Endothelial cell of umbilical vein (primary cell): Measurements from ENCODE around the gene TFAM. TPM values are rescaled to one million over a fixed set of nuclear protein-coding genes. Genes with fewer than 3 reads are reported as not detected.

ENCODE experiments used
- BruUV-seq: library from RNA; stranded (reverse); fragments of 400-500 nt; replicated peaks from 2 replicates; lab custom pipeline; 2021; lab: Mats Ljungman, UMichigan
- CTCF ChIA-PET: fragments of 300-600, 350-600 bp; sonication (Branson Sonifier 250); formaldehyde crosslinking; loops from one replicate; lab custom pipeline; 2021; ENCODE audit warnings: antibody characterized with exemption, inconsistent platforms; lab: Charles Lee
- POLR2A ChIA-PET: fragments of 300-600, 350-600 bp; sonication (Branson Sonifier 250); formaldehyde crosslinking; loops from one replicate; lab custom pipeline; 2021; ENCODE audit warnings: antibody characterized with exemption, inconsistent platforms; lab: Charles Lee
- DNase-seq: peaks from one replicate; pipeline ENCODE4 v3.0.0-alpha.2; 2011; ENCODE audit warnings: low read depth, low spot score
- FAIRE-seq: peaks from 2 replicates; lab custom pipeline; 2011; peaks lifted over from hg19 to GRCh38; lab: Jason Lieb, UNC
- H2AFZ ChIP-seq: 2 replicates; pipeline ENCODE4 v1.6.0; 2012; ENCODE audit warnings: low read depth, low read length, control low read depth, inconsistent platforms
- H3K27ac ChIP-seq: 2 replicates; pipeline ENCODE4 v1.5.1; 2011; ENCODE audit warnings: low read depth, mild to moderate bottlenecking, control low read depth, low read length, moderate library complexity; ENCODE audit not compliant: insufficient read depth
- H3K27me3 ChIP-seq, 2 experiments: 2 replicates each; pipeline versions ENCODE4 v1.6.0 to v1.6.1; 2011; ENCODE audit warnings: low read length in 2 of 2, mixed read lengths in 1 of 2; ENCODE audit not compliant: control insufficient read depth in 2 of 2, insufficient read depth in 2 of 2
- H3K36me3 ChIP-seq, 2 experiments: 2 replicates in 1 of 2; 3 replicates in 1 of 2; pipeline ENCODE4 v1.5.1; 2011; ENCODE audit warnings: low read length in 2 of 2, mild to moderate bottlenecking in 1 of 2, moderate library complexity in 1 of 2; ENCODE audit not compliant: control insufficient read depth in 2 of 2, insufficient read depth in 2 of 2; ENCODE audit errors: extremely low read depth in 1 of 2
- H3K4me1 ChIP-seq: 3 replicates; pipeline ENCODE4 v1.5.1; 2011; ENCODE audit warnings: mild to moderate bottlenecking, low read length; ENCODE audit not compliant: control insufficient read depth, insufficient read depth; ENCODE audit errors: extremely low read depth
- H3K4me2 ChIP-seq: 2 replicates; pipeline ENCODE4 v1.6.1; 2011; ENCODE audit warnings: low read length, control low read depth, mixed read lengths; ENCODE audit not compliant: insufficient read depth
- H3K4me3 ChIP-seq, 3 experiments: fragments of 200-600 bp in 1 of 3; sonication (generic), shearing (Covaris generic) in 1 of 3; replicated peaks in 1 of 3; 2 replicates each; pipeline ENCODE4 v1.5.1; 2011 to 2016; ENCODE audit warnings: control low read depth in 3 of 3, low read length in 3 of 3, mild to moderate bottlenecking in 2 of 3, inconsistent platforms in 1 of 3, low read depth in 1 of 3, moderate library complexity in 1 of 3; ENCODE audit not compliant: insufficient read depth in 1 of 3
- H3K79me2 ChIP-seq: 2 replicates; pipeline ENCODE4 v1.6.0; 2012; ENCODE audit warnings: low read length, inconsistent platforms; ENCODE audit not compliant: control insufficient read depth, insufficient read depth
- H3K9ac ChIP-seq: replicated peaks from 2 replicates; pipeline ENCODE3; 2011; ENCODE audit warnings: low read length, control low read depth; ENCODE audit not compliant: insufficient read depth; ENCODE audit errors: extremely low read depth
- H3K9me1 ChIP-seq: replicated peaks from 3 replicates; pipeline ENCODE4 v1.6.0; 2011; ENCODE audit warnings: mild to moderate bottlenecking, low read length; ENCODE audit not compliant: control insufficient read depth, insufficient read depth; ENCODE audit errors: extremely low read depth
- H3K9me3 ChIP-seq: replicated peaks from 2 replicates; pipeline ENCODE4 v1.5.1; 2012; ENCODE audit warnings: low read length, inconsistent platforms; ENCODE audit not compliant: control insufficient read depth, insufficient read depth
- H4K20me1 ChIP-seq: replicated peaks from 2 replicates; pipeline ENCODE3; 2011; ENCODE audit warnings: mild to moderate bottlenecking, low read length; ENCODE audit not compliant: control insufficient read depth, insufficient read depth; ENCODE audit errors: extremely low read depth
- CTCF ChIP-seq, 2 donors: IDR thresholded peaks; 1 replicate in 1 of 2; 2 replicates in 1 of 2; pipeline ENCODE4 v1.5.1; 2011; ENCODE audit warnings: low read length in 2 of 2, mild to moderate bottlenecking in 2 of 2, moderate library complexity in 2 of 2, control low read depth in 1 of 2, inconsistent platforms in 1 of 2, low read depth in 1 of 2; ENCODE audit not compliant: insufficient read depth in 1 of 2; ENCODE audit errors: extremely low read depth in 1 of 2
- EZH2 ChIP-seq: IDR thresholded peaks from 2 replicates; pipeline ENCODE4 v1.6.1; 2012; ENCODE audit warnings: borderline replicate concordance, low read depth, mild to moderate bottlenecking, moderate library complexity, low read length, inconsistent platforms; ENCODE audit not compliant: severe bottlenecking
- FOS ChIP-seq: IDR thresholded peaks from 2 replicates; pipeline ENCODE4 v1.6.1; 2011; ENCODE audit warnings: mild to moderate bottlenecking, low read length, moderate library complexity, borderline replicate concordance; ENCODE audit not compliant: insufficient read depth
- GATA2 ChIP-seq: IDR thresholded peaks from 2 replicates; pipeline ENCODE4 v1.7.0; 2011; ENCODE audit warnings: low read depth, mild to moderate bottlenecking, moderate library complexity, mixed read lengths, low read length; ENCODE audit not compliant: insufficient read length, insufficient read depth
- JUN ChIP-seq: IDR thresholded peaks from 2 replicates; pipeline ENCODE4 v1.6.1; 2011; ENCODE audit warnings: borderline replicate concordance, low read depth; ENCODE audit not compliant: insufficient read length, insufficient read depth
- MAX ChIP-seq: IDR thresholded peaks from 2 replicates; pipeline ENCODE4 v1.6.1; 2011; ENCODE audit not compliant: insufficient read depth, insufficient read length
- MYC ChIP-seq: IDR thresholded peaks from one replicate; pipeline ENCODE4 v1.6.1; 2011; ENCODE audit warnings: mild to moderate bottlenecking, low read depth, low read length
- POLR2A ChIP-seq: IDR thresholded peaks from 2 replicates; pipeline ENCODE4 v1.6.1; 2012; ENCODE audit warnings: low read depth, mild to moderate bottlenecking, control low read depth, low read length
- POLR2AphosphoS5 ChIP-seq: IDR thresholded peaks from 2 replicates; pipeline ENCODE4 v1.6.1; 2012; ENCODE audit warnings: low read depth, mild to moderate bottlenecking, control low read depth, low read length, moderate library complexity; ENCODE audit not compliant: insufficient read depth
- dilution Hi-C: fragments of 300-500 bp; cut with MboI; formaldehyde crosslinking; loops from one replicate; pipeline ENCODE4 v1.15.0; 2019; ENCODE audit warnings: low sequenced_read_pairs; ENCODE audit not compliant: extremely low pct_ligation_motif_present
- intact Hi-C: fragments of 100-400 bp; cut with micrococcal nuclease; formaldehyde crosslinking; loops from one replicate; pipeline ENCODE4 v1.10.0; 2022
- polyA plus RNA-seq, 4 experiments: library from polyadenylated mRNA; depleted of rRNA in 3 of 4; stranded (reverse) in 3 of 4; unstranded in 1 of 4; fragments of >200 nt; gene quantifications; 2 replicates each; pipeline versions ENCODE4 v1.2.1 to v1.2.3, GENCODE V29; 2011 to 2012; ENCODE audit warnings: missing spikeins in 1 of 4
- total RNA-seq: library from RNA; stranded (reverse); gene quantifications from 2 replicates; pipeline ENCODE4 v1.2.3, GENCODE V29; 2021

The TFAM gene
- total and polyA plus RNA-seq, 2 donors (not counting 3 experiments of a cell fraction or from before 2014, with no cell fraction given) = 21.3 to 45.1 TPM

- H2AFZ ChIP-seq = no peak overlapping the region
- H3K4me2 ChIP-seq = no peak overlapping the region
- dilution Hi-C loops = no loop called here
- no peaks in the 10 kb centered on the region for H3K9me1 ChIP-seq
- H3K9ac ChIP-seq = no peak overlapping the region
- no peak overlapping the region for H3K4me3 ChIP-seq
- no peaks in the 10 kb centered on the region for H3K4me1 ChIP-seq
- CTCF ChIA-PET = interaction anchor here (1.2 kb wide), 1 partner anchor 17 kb away, joined by 3 read pairs; no protein-coding TSS in a partner anchor
- H3K27me3 ChIP-seq = no peaks in the 10 kb centered on the region
- H4K20me1 ChIP-seq = peaks cover 12% of the 10 kb centered on the region
- FAIRE-seq = no peak
- H3K9me3 ChIP-seq = no peaks in the 10 kb centered on the region
- TF ChIP-seq POLR2A = no peak
- no peak for TF ChIP-seq EZH2
- TF ChIP-seq MAX = no peak
- TF ChIP-seq GATA2 = no peak
- TF ChIP-seq POLR2AphosphoS5 = no peak
- no peak for TF ChIP-seq CTCF (IDR thresholded peaks at IDR 0.05; ENCODE audit: extremely low read depth in 1 of 2, insufficient read depth in 1 of 2, low read depth in 1 of 2, low read length in 2 of 2)
- TF ChIP-seq FOS = no peak
- TF ChIP-seq MYC = no peak
- TF ChIP-seq JUN = no peak
- DNase-seq = no peak
- H3K79me2 ChIP-seq = peaks cover 58% of the 10 kb centered on the region
- H3K27ac ChIP-seq = no peak overlapping the region
- no TSS peak for BruUV-seq
- intact Hi-C loops = no loop called here
- H3K36me3 ChIP-seq = no peaks in the 10 kb centered on the region
- POLR2A ChIA-PET = no interaction called here
Observed at GRCh38 chr10:58341422-58341821, 43.8 kb upstream of the TFAM start.
